GM18861 (cell line): ENCODE data around the gene ATRX.
A peak's percentile ranks its signal among the peaks of the same experiment; 100 is the strongest.
"Not testable (repeated sequence)": the region's sequence is repeated elsewhere in the genome, so short reads cannot be mapped to it uniquely, and the experiment has no call there.

ENCODE experiments used
- ATAC-seq: cut with Tn5 transposase; IDR thresholded peaks from one replicate; pipeline ENCODE4 v1.9.1; 2021; ENCODE audit not compliant: unreplicated experiment

ATRX gene, protein sequence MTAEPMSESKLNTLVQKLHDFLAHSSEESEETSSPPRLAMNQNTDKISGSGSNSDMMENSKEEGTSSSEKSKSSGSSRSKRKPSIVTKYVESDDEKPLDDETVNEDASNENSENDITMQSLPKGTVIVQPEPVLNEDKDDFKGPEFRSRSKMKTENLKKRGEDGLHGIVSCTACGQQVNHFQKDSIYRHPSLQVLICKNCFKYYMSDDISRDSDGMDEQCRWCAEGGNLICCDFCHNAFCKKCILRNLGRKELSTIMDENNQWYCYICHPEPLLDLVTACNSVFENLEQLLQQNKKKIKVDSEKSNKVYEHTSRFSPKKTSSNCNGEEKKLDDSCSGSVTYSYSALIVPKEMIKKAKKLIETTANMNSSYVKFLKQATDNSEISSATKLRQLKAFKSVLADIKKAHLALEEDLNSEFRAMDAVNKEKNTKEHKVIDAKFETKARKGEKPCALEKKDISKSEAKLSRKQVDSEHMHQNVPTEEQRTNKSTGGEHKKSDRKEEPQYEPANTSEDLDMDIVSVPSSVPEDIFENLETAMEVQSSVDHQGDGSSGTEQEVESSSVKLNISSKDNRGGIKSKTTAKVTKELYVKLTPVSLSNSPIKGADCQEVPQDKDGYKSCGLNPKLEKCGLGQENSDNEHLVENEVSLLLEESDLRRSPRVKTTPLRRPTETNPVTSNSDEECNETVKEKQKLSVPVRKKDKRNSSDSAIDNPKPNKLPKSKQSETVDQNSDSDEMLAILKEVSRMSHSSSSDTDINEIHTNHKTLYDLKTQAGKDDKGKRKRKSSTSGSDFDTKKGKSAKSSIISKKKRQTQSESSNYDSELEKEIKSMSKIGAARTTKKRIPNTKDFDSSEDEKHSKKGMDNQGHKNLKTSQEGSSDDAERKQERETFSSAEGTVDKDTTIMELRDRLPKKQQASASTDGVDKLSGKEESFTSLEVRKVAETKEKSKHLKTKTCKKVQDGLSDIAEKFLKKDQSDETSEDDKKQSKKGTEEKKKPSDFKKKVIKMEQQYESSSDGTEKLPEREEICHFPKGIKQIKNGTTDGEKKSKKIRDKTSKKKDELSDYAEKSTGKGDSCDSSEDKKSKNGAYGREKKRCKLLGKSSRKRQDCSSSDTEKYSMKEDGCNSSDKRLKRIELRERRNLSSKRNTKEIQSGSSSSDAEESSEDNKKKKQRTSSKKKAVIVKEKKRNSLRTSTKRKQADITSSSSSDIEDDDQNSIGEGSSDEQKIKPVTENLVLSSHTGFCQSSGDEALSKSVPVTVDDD (N-terminal part only)

DNA sequence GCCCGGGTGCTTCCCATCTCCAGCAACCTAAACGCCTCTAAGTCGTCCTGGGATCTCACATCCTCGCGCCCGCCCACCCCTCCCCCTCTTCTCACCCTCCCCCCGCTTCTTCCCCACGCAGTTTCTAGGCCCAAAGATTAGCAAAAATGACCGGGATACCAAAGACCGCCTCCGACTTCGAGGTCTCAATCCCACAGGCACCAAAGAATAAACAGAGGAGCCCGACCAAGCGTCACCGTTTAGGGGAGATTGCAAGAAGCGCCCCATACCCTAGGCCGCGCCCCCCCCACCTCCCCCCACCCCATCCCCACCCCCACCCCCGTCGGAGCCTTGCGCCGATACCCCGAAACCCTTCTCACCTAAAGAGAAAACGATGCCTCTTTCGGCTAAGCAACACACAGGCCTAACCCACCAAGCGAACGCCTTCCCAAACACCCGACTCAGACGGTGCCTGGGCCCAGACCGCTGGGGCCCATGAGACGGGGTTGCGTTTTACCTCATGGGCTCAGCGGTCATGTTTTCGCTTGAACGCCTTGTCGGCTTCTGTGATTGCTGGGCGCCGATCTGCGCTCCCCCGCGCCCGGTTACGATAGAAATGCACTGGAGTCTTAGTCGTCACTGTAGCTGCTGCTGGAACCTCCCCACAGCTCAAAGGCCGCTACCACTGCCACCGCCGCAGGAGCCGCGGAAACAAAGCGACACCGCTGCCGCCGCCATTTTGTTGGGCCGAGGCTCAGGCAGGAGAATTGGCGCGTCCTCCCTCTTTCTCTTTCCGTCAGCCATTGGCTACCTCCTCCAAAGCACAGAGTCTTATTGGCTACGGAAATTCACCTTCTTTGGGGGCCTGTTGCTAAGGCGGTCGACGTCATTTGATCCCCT lies at the start of gene ATRX:
ATRX (minus strand) TSS at position 731 of the 879 bp plus-strand sequence; CDS start at position 516, 215 bp downstream.
- peak; percentile 88 for ATAC-seq

- not testable (repeated sequence) for ATAC-seq
These were observed 45.5 kb upstream of the ATRX start for GRCh38 chrX:77831544-77831943.

DNA sequence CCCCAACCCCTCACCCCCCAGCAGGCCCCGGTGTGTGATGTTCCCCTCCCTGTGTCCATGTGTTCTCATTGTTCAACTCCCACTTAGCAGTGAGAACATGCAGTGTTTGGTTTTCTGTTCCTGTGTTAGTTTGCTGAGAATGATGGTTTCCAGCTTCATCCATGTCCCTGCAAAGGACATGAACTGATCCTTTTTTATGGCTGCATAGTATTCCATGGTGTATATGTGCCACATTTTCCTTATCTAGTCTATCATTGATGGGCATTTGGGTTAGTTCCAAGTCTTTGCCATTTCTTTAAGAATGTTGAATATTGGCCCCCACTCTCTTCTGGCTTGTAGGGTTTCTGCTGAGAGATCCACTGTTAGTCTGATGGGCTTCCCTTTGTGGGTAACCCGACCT lies 36.0 kb upstream of the ATRX start:
- not testable (repeated sequence) for ATAC-seq

DNA sequence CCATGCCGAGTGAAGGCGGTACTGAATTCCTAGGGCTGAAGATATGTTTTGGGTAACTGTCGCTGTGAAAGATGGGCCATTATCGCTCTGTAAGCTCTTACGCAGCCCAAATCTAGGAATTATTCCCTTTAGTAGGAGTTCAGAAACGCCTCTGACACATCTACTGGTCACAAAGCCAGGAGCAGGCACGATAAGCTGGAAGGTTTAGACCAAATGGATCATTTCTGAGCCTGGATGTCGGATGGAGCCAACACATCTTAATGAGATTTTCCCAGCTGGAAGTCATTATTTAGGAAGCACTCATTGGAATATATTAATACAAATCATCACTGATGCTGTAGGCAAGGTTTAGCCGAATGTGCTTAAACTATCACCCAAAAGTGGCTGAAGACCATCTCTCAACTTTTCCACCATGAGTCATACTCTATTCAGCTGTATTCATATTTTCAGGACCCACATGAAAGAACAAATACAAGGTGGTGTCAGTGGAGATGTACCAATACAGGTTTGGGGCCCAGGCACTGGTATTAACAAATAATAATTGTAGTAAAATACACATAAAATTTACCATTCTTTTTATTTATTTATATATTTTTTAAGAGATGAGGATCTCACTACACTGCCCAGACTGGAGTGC lies 34.2 kb upstream of the ATRX start:
- no peak for ATAC-seq

GRCh38 chrX:77814210-77814609 lies 28.2 kb upstream of the ATRX start:
- no peak for ATAC-seq

GRCh38 chrX:77802201-77802600 lies 16.2 kb upstream of the ATRX start:
- ATAC-seq = no peak

DNA sequence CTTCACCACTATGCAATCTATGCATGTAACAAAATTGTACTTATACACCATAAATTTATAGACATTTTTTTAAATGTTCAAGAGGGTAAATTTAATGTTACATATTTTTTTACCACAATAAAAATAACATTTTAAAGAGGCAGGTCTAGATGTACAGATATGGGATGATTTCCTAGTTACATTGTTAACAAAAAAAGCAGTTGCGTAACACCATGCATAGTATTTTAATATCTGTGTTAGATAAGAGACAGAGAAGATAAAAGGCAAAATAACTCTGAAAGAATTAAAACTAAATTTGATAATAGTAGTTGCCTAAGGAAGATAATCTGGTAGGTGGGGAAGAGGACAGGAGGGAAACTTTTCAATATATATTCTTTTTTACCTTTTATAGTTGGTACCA lies 9.1 kb upstream of the ATRX start:
- ATAC-seq = no peak

DNA sequence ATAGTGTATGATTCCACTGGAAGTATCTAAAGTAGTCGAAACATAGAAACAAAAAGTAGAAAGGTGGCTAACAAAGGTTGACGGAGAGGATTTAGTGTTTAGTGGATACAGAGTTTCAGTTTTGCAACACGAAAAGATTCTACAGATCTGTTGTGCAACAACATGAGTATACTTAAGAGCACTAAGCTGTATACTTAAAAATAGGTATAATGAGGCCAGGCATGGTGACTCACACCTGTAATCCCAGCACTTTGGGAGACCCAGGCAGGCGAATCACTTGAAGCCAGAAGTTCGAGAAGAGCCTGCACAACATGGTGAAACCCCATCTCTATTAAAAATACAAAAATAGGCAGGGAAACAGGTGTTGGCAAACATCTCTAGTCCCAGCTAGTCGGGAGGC lies 7.9 kb upstream of the ATRX start:
- ATAC-seq = no peak

GRCh38 chrX:77788050-77788449 lies 2.0 kb upstream of the ATRX start:
- no peak for ATAC-seq

GRCh38 chrX:77786365-77786680 lies 307 bp upstream of the ATRX start:
- ATAC-seq = no peak

- no peak for ATAC-seq
These were observed 6.3 kb downstream of the ATRX start for GRCh38 chrX:77779695-77780094.

DNA sequence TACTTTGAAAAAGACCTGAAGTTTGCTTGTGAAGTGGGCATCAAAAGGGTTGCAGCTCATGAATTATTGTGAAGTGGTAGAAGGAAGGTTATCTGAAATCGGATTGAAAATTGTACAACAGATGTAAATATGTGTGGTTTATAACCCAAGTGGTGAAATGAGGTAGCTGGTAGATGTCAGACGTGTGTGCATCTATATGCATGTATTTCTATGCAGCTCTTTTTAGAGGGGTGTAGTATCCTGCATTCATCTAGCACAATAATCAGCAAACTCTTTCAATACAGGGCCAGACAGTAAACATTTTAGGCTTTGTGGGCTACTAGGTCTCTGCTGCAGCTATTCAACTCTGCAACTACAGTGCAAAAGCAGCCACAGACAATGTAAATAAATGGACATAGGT lies 9.4 kb downstream of the ATRX start:
- no peak for ATAC-seq

DNA sequence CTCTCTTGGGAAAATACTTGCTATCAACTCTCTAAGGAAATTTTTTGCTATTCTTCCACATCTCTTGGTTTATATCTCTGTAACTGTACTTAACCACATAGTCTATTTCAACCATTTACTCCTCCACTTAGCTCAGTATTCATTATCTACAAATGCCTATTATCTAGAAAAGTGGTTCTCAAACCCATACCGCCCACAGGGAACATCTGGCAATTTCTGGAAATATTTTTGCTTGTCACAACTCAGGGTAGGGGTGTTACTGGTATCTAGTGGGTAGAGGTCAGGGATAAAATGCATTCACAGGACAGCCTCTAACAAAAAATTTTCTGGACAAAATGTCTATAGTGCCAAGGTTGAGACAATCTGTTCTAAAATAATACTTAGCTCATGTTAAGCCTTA lies 14.4 kb downstream of the ATRX start:
- no peak for ATAC-seq

GRCh38 chrX:77768787-77769186 lies 17.2 kb downstream of the ATRX start:
- ATAC-seq = no peak

DNA sequence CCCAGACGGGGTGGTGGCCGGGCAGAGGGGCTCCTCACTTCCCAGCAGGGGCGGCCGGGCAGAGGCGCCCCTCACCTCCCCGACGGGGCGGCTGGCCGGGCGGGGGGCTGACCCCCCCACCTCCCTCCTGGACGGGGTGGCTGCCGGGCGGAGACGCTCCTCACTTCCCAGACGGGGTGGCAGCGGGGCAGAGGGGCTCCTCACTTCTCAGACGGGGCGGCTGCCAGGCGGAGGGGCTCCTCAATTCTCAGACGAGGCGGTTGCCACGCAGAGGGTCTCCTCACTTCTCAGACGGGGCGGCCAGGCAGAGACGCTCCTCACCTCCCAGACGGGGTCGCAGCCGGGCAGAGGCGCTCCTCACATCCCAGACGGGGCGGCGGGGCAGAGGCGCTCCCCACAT lies 19.8 kb downstream of the ATRX start:
- ATAC-seq = not testable (repeated sequence)

- ATAC-seq = no peak
These were observed 30.5 kb downstream of the ATRX start for GRCh38 chrX:77755561-77755960.

DNA sequence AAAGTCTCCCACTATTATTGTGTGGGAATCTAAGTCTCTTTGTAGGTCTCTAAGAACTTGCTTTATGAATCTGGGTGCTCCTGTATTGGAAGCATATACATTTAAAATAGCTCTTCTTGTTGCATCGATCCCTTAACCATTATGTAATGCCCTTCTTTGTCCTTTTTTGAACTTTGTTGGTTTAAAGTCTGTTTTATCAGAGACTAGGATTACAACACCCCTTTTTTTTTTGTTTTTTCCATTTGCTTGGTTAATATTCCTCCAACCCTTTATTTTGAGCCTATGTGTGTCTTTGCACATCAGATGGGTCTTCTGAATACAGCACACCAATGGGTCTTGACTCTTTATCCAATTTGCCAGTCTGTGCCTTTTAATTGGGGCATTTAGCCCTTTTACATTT lies 32.1 kb downstream of the ATRX start:
- ATAC-seq = not testable (repeated sequence)

- ATAC-seq = no peak
These were observed 36.3 kb downstream of the ATRX start for GRCh38 chrX:77749695-77750094.

DNA sequence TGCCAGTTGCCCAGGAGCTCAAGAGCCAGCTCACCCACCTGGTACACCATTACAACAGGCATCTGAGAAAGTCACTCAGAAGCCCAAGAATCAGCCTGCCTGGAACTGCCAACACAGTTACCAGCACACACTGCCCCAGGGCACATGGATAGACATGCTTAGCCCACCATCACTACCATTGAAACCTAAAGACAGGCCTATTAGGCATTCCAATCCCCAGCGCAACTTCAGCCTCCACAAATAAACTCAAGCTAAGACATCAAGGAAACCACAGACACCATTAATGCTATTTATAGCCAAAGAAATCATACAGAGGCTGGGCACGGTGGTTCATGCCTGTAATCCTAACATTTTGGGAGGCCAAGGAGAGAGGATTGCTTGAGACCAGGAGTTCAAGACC lies 42.3 kb downstream of the ATRX start:
- ATAC-seq = no peak
